Measurements from ENCODE around the gene TMIGD3. TPM values are rescaled to one million over a fixed set of nuclear protein-coding genes. Genes with fewer than 3 reads are reported as not detected.

TMIGD3 gene
- total RNA-seq, 1 donor from 2014 or later: not detected

GRCh38 chr1:111517469-111518225 is 14.2 kb upstream of the TMIGD3 start:
- Mint-ChIP-seq H3K36me3 (no peaks in the 10 kb centered on the region), H3K4me1 (no peaks in the 10 kb centered on the region), H3K9me3 (no peaks in the 10 kb centered on the region), H3K27ac (no peak overlapping the region), H3K27me3 (ENCODE audit: low read depth) (no peaks in the 10 kb centered on the region), H3K4me3 (no peak overlapping the region)
- no peak for DNase-seq (ENCODE audit: low spot score in 2 of 2, unreplicated experiment in 2 of 2)
- TF ChIP-seq CTCF (IDR thresholded peaks at IDR 0.05; ENCODE audit: unreplicated experiment): no peak

GRCh38 chr1:111516005-111516535 is 12.6 kb upstream of the TMIGD3 start:
- no peak for DNase-seq (ENCODE audit: low spot score in 2 of 2, unreplicated experiment in 2 of 2)
- no peaks in the 10 kb centered on the region for H3K9me3 Mint-ChIP-seq
- H3K4me3 Mint-ChIP-seq: no peak overlapping the region
- peak overlapping the region; percentile 44 for H3K27ac Mint-ChIP-seq
- no peaks in the 10 kb centered on the region for H3K4me1 Mint-ChIP-seq
- H3K27me3 Mint-ChIP-seq (ENCODE audit: low read depth): no peaks in the 10 kb centered on the region
- no peaks in the 10 kb centered on the region for H3K36me3 Mint-ChIP-seq
- no peak for TF ChIP-seq CTCF (IDR thresholded peaks at IDR 0.05; ENCODE audit: unreplicated experiment)

- no peaks in the 10 kb centered on the region for H3K4me1 Mint-ChIP-seq
- no peaks in the 10 kb centered on the region for H3K36me3 Mint-ChIP-seq
- TF ChIP-seq CTCF (IDR thresholded peaks at IDR 0.05; ENCODE audit: unreplicated experiment): no peak
- no peaks in the 10 kb centered on the region for H3K9me3 Mint-ChIP-seq
- no peaks in the 10 kb centered on the region for H3K27me3 Mint-ChIP-seq (ENCODE audit: low read depth)
- DNase-seq (ENCODE audit: low spot score in 2 of 2, unreplicated experiment in 2 of 2): no peak
- no peak overlapping the region for H3K4me3 Mint-ChIP-seq
- no peak overlapping the region for H3K27ac Mint-ChIP-seq
These were observed 12.0 kb upstream of the TMIGD3 start for GRCh38 chr1:111515291-111516004.

- no peak overlapping the region for H3K4me3 Mint-ChIP-seq
- no peaks in the 10 kb centered on the region for H3K36me3 Mint-ChIP-seq
- no peaks in the 10 kb centered on the region for H3K27me3 Mint-ChIP-seq (ENCODE audit: low read depth)
- no peak for DNase-seq (ENCODE audit: low spot score in 2 of 2, unreplicated experiment in 2 of 2)
- H3K9me3 Mint-ChIP-seq: no peaks in the 10 kb centered on the region
- no peak overlapping the region for H3K27ac Mint-ChIP-seq
- H3K4me1 Mint-ChIP-seq: no peaks in the 10 kb centered on the region
- TF ChIP-seq CTCF (IDR thresholded peaks at IDR 0.05; ENCODE audit: unreplicated experiment): no peak
These were observed 10.1 kb upstream of the TMIGD3 start for GRCh38 chr1:111513410-111514020.

- H3K27me3 Mint-ChIP-seq (ENCODE audit: low read depth): no peaks in the 10 kb centered on the region
- H3K4me1 Mint-ChIP-seq: peaks cover 5% of the 10 kb centered on the region
- H3K36me3 Mint-ChIP-seq: no peaks in the 10 kb centered on the region
- no peak for TF ChIP-seq CTCF (IDR thresholded peaks at IDR 0.05; ENCODE audit: unreplicated experiment)
- DNase-seq (ENCODE audit: low spot score in 2 of 2, unreplicated experiment in 2 of 2): no peak
- no peaks in the 10 kb centered on the region for H3K9me3 Mint-ChIP-seq
- no peak overlapping the region for H3K27ac Mint-ChIP-seq
- no peak overlapping the region for H3K4me3 Mint-ChIP-seq
These were observed 9.5 kb upstream of the TMIGD3 start for GRCh38 chr1:111512931-111513330.

Measured in mesothelial cell of epicardium (in vitro differentiated cells).